Natural killer cell (primary cell): Measurements from ENCODE around the gene TEX264. TPM values are rescaled to one million over a fixed set of nuclear protein-coding genes. Genes with fewer than 3 reads are reported as not detected.

Experiments used
- ATAC-seq, 3 donors: fragments of 150-1000 bp in 2 of 3; fragments of 200-7000 bp in 1 of 3; cut with Tn5 transposase; 1 replicate in 1 of 3; 2 replicates in 2 of 3; pipeline ENCODE4 v1.10.0; 2021; ENCODE audit warnings: mild to moderate bottlenecking in 2 of 3, moderate library complexity in 2 of 3
- DNase-seq, 2 donors: peaks; one replicate each; pipeline versions ENCODE4 v3.0.0 to v3.0.0-alpha.2; 2013 to 2021; ENCODE audit warnings: mixed read lengths in 1 of 2
- H3K27ac ChIP-seq: one replicate; pipeline ENCODE4 v1.5.1; 2013; ENCODE audit warnings: mild to moderate bottlenecking, low read length
- H3K27me3 ChIP-seq: one replicate; pipeline ENCODE4 v1.6.1; 2013; ENCODE audit warnings: low read length; ENCODE audit not compliant: control insufficient read depth, insufficient read depth
- H3K36me3 ChIP-seq: one replicate; pipeline ENCODE4 v1.6.1; 2013; ENCODE audit warnings: low read length; ENCODE audit not compliant: control insufficient read depth, insufficient read depth
- H3K4me1 ChIP-seq: one replicate; pipeline ENCODE4 v1.6.1; 2013; ENCODE audit warnings: low read length; ENCODE audit not compliant: control insufficient read depth, insufficient read depth
- H3K4me3 ChIP-seq: one replicate; pipeline ENCODE4 v1.5.1; 2013; ENCODE audit warnings: low read length
- H3K9me3 ChIP-seq: one replicate; pipeline ENCODE4 v1.6.1; 2013; ENCODE audit warnings: low read length; ENCODE audit not compliant: control insufficient read depth, insufficient read depth
- H3K27ac Mint-ChIP-seq, 2 donors: one replicate each; pipeline ENCODE4 v1.8.0; 2022; ENCODE audit warnings: mild to moderate bottlenecking in 2 of 2, mixed read lengths in 2 of 2, moderate library complexity in 1 of 2
- H3K27me3 Mint-ChIP-seq, 2 donors: one replicate each; pipeline ENCODE4 v1.8.0; 2022; ENCODE audit warnings: low read depth in 2 of 2, mixed read lengths in 2 of 2
- H3K36me3 Mint-ChIP-seq: one replicate; pipeline ENCODE4 v1.8.0; 2022; ENCODE audit warnings: mixed read lengths
- H3K4me1 Mint-ChIP-seq, 2 donors: one replicate each; pipeline ENCODE4 v1.8.0; 2022; ENCODE audit warnings: mixed read lengths in 2 of 2
- H3K4me3 Mint-ChIP-seq: one replicate; pipeline ENCODE4 v1.8.0; 2022; ENCODE audit warnings: mild to moderate bottlenecking, moderate library complexity, mixed read lengths
- H3K9me3 Mint-ChIP-seq, 2 donors: one replicate each; pipeline ENCODE4 v1.8.0; 2022; ENCODE audit warnings: mixed read lengths in 2 of 2
- CTCF ChIP-seq: fragments of 200-600 bp; IDR thresholded peaks from one replicate; pipeline ENCODE4 v1.8.0; 2022; ENCODE audit warnings: antibody characterized with exemption
- WGBS: methylation state at CpG from one replicate; pipeline ENCODE4 v1.1.7; 2013; ENCODE audit warnings: missing lambda C conversion rate; ENCODE audit not compliant: insufficient coverage; 5-methylcytosine and 5-hydroxymethylcytosine counted together
- intact Hi-C: fragments of 100-400 bp; cut with micrococcal nuclease; formaldehyde crosslinking; loops from one replicate; pipeline ENCODE4 v1.14.2; 2022
- total RNA-seq, 4 donors: library from RNA; stranded (reverse); fragments of 120-200 nt in 1 of 4; gene quantifications; one replicate each; pipeline versions ENCODE4 v1.2.3 to v1.2.4, GENCODE V29; 2013 to 2022

Gene TEX264
- total RNA-seq, 3 donors from 2014 or later (not counting 1 experiment from before 2014, with no cell fraction given) = 41.1 to 46.8 (median 45.4) TPM

- H3K9me3 Mint-ChIP-seq = no peaks in the 10 kb centered on the region
- H3K4me1 ChIP-seq = peaks cover 9% of the 10 kb centered on the region
- H3K27me3 Mint-ChIP-seq = no peaks in the 10 kb centered on the region
- no peaks in the 10 kb centered on the region for H3K36me3 Mint-ChIP-seq
- no peak overlapping the region for H3K4me3 Mint-ChIP-seq
- no peak for ATAC-seq
- H3K27me3 ChIP-seq = no peaks in the 10 kb centered on the region
- no peaks in the 10 kb centered on the region for H3K36me3 ChIP-seq
- H3K27ac ChIP-seq = no peak overlapping the region
- intact Hi-C loops = no loop called here
- TF ChIP-seq CTCF = no peak
- no peaks in the 10 kb centered on the region for H3K9me3 ChIP-seq
- H3K4me3 ChIP-seq = no peak overlapping the region
- H3K4me1 Mint-ChIP-seq = peaks cover 1 to 21% of the 10 kb centered on the region in 2 donors
- WGBS = 93% methylated on average over 36 of the region's 36 CpGs
- no peak overlapping the region for H3K27ac Mint-ChIP-seq
- DNase-seq = no peak
These were observed 44.4 kb downstream of the TEX264 start for GRCh38 chr3:51715231-51715976.

GRCh38 chr3:51715977-51716294 is 44.9 kb downstream of the TEX264 start:
- H3K9me3 ChIP-seq = no peaks in the 10 kb centered on the region
- no peaks in the 10 kb centered on the region for H3K27me3 ChIP-seq
- no peak overlapping the region for H3K4me3 Mint-ChIP-seq
- intact Hi-C loops = no loop called here
- peaks cover 10% of the 10 kb centered on the region for H3K4me1 ChIP-seq
- H3K9me3 Mint-ChIP-seq = no peaks in the 10 kb centered on the region
- no peak for DNase-seq
- TF ChIP-seq CTCF = no peak
- H3K4me3 ChIP-seq = no peak overlapping the region
- H3K4me1 Mint-ChIP-seq = peaks cover 5 to 26% of the 10 kb centered on the region in 2 donors
- H3K27ac Mint-ChIP-seq = no peak overlapping the region
- H3K36me3 Mint-ChIP-seq = no peaks in the 10 kb centered on the region
- H3K27me3 Mint-ChIP-seq = no peaks in the 10 kb centered on the region
- no peak overlapping the region for H3K27ac ChIP-seq
- ATAC-seq = no peak
- no peaks in the 10 kb centered on the region for H3K36me3 ChIP-seq
- 95% methylated on average over 7 of the region's 8 CpGs for WGBS

DNA sequence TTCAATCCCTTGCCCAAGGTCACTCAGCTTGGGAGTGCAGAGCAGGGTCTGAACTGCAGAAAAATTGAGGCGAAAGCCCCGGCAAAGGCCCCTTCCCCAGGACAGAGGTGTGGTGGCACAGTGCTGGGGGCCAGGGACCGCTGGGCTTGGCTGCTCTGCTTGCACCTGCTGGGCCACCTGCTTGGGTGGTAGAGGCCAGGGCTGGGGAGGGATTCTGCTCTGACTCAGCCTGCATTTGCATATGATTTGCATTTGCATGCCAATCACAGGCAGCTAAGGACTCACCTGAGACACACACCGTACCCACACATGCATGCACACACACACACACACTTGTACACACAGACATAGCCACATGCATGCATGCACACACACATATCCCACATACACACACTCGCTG is 45.8 kb downstream of the TEX264 start:
- TF ChIP-seq CTCF = no peak
- Histone ChIP-seq H3K36me3 (no peaks in the 10 kb centered on the region), H3K27me3 (no peaks in the 10 kb centered on the region), H3K27ac (no peak overlapping the region), H3K4me1 (peaks cover 16% of the 10 kb centered on the region), H3K4me3 (no peak overlapping the region), H3K9me3 (no peaks in the 10 kb centered on the region)
- 81% methylated on average over 5 of the region's 5 CpGs for WGBS
- Mint-ChIP-seq H3K4me1 (peaks cover 13 to 33% of the 10 kb centered on the region in 2 donors), H3K4me3 (no peak overlapping the region), H3K27me3 (no peaks in the 10 kb centered on the region), H3K9me3 (no peaks in the 10 kb centered on the region), H3K27ac (no peak overlapping the region), H3K36me3 (no peaks in the 10 kb centered on the region)
- DNase-seq (no peak), ATAC-seq (no peak)
- intact Hi-C loops = no loop called here

DNA sequence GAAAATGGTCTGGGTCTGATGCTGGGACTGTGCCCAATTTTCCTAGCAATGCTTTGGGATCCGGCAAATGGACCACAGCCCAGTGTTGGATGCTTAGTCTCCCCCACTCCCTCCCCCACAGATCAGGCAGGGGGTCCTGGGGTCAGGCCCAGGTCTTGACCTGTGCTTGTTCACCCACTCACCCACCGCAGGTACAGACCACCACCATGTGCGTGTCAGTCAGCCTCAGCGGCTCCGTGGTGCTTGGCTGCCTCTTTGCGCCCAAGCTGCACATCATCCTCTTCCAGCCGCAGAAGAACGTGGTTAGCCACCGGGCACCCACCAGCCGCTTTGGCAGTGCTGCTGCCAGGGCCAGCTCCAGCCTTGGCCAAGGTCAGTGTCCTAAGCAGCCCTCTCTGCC is 46.4 kb downstream of the TEX264 start:
- Mint-ChIP-seq H3K4me3 (no peak overlapping the region), H3K27ac (no peak overlapping the region), H3K27me3 (no peaks in the 10 kb centered on the region), H3K4me1 (peaks cover 13 to 33% of the 10 kb centered on the region in 2 donors), H3K36me3 (no peaks in the 10 kb centered on the region), H3K9me3 (no peaks in the 10 kb centered on the region)
- H3K4me3 ChIP-seq = no peak overlapping the region
- peaks cover 16% of the 10 kb centered on the region for H3K4me1 ChIP-seq
- no peak overlapping the region for H3K27ac ChIP-seq
- H3K9me3 ChIP-seq = no peaks in the 10 kb centered on the region
- WGBS = 61% methylated on average over 10 of the region's 10 CpGs
- no peak for ATAC-seq
- no peaks in the 10 kb centered on the region for H3K36me3 ChIP-seq
- DNase-seq = no peak
- TF ChIP-seq CTCF = no peak
- no peaks in the 10 kb centered on the region for H3K27me3 ChIP-seq
- intact Hi-C loops = no loop called here
